ENCODE measurements around the gene SLC12A2. TPM values are rescaled to one million over a fixed set of nuclear protein-coding genes. Genes with fewer than 3 reads are reported as not detected.

The SLC12A2 gene
- polyA plus RNA-seq, 1 experiment = 4.8 TPM

- CTCF ChIA-PET = interaction anchor here (0.8 to 1.9 kb wide), 7 partner anchors 11 to 632 kb away, joined by 3 to 8 read pairs (median 3); no protein-coding TSS in a partner anchor
- POLR2A ChIA-PET = no interaction called here
- no peak for DNase-seq (ENCODE audit: low read depth)
- Histone ChIP-seq H3K4me3 (ENCODE audit: low read depth, low read length) (no peak overlapping the region), H3K36me3 (ENCODE audit: control insufficient read depth, insufficient read depth, low read length) (no peaks in the 10 kb centered on the region), H3K27me3 (ENCODE audit: control insufficient read depth, insufficient read depth, low read length) (no peaks in the 10 kb centered on the region)
- TF ChIP-seq CTCF (IDR thresholded peaks at IDR 0.05; ENCODE audit: insufficient read depth, low read depth, low read length) = no peak
These were observed 130.3 kb downstream of the SLC12A2 start for GRCh38 chr5:128213833-128214232.

GRCh38 chr5:128216285-128216684 lies 132.7 kb downstream of the SLC12A2 start:
- no peak for TF ChIP-seq CTCF (IDR thresholded peaks at IDR 0.05; ENCODE audit: insufficient read depth, low read depth, low read length)
- POLR2A ChIA-PET = no interaction called here
- no peak for DNase-seq (ENCODE audit: low read depth)
- CTCF ChIA-PET = no interaction called here
- Histone ChIP-seq H3K4me3 (ENCODE audit: low read depth, low read length) (no peak overlapping the region), H3K27me3 (ENCODE audit: control insufficient read depth, insufficient read depth, low read length) (no peaks in the 10 kb centered on the region), H3K36me3 (ENCODE audit: control insufficient read depth, insufficient read depth, low read length) (no peaks in the 10 kb centered on the region)

- ChIA-PET CTCF (interaction anchor here (0.9 kb wide), 1 partner anchor 265 kb away, joined by 3 read pairs; no protein-coding TSS in a partner anchor), POLR2A (no interaction called here)
- no peaks in the 10 kb centered on the region for H3K36me3 ChIP-seq (ENCODE audit: control insufficient read depth, insufficient read depth, low read length)
- no peaks in the 10 kb centered on the region for H3K27me3 ChIP-seq (ENCODE audit: control insufficient read depth, insufficient read depth, low read length)
- DNase-seq (ENCODE audit: low read depth) = peak; percentile 29
- no peak for TF ChIP-seq CTCF (IDR thresholded peaks at IDR 0.05; ENCODE audit: insufficient read depth, low read depth, low read length)
- H3K4me3 ChIP-seq (ENCODE audit: low read depth, low read length) = no peak overlapping the region
These were observed 133.4 kb downstream of the SLC12A2 start for GRCh38 chr5:128216860-128217531.

- no peak for TF ChIP-seq CTCF (IDR thresholded peaks at IDR 0.05; ENCODE audit: insufficient read depth, low read depth, low read length)
- CTCF ChIA-PET = no interaction called here
- H3K36me3 ChIP-seq (ENCODE audit: control insufficient read depth, insufficient read depth, low read length) = no peaks in the 10 kb centered on the region
- POLR2A ChIA-PET = no interaction called here
- DNase-seq (ENCODE audit: low read depth) = no peak
- no peak overlapping the region for H3K4me3 ChIP-seq (ENCODE audit: low read depth, low read length)
- H3K27me3 ChIP-seq (ENCODE audit: control insufficient read depth, insufficient read depth, low read length) = peaks cover 3% of the 10 kb centered on the region; the same call in 1 of the 2 replicates
These were observed 137.3 kb downstream of the SLC12A2 start for GRCh38 chr5:128220841-128221240.

GRCh38 chr5:128224336-128224735 lies 140.8 kb downstream of the SLC12A2 start:
- ChIA-PET POLR2A (no interaction called here), CTCF (interaction anchor here (0.6 to 1.2 kb wide), 2 partner anchors 12 to 116 kb away, joined by 3 read pairs; no protein-coding TSS in a partner anchor)
- Histone ChIP-seq H3K4me3 (ENCODE audit: low read depth, low read length) (no peak overlapping the region), H3K36me3 (ENCODE audit: control insufficient read depth, insufficient read depth, low read length) (no peaks in the 10 kb centered on the region), H3K27me3 (ENCODE audit: control insufficient read depth, insufficient read depth, low read length) (peaks cover 3% of the 10 kb centered on the region; the same call in 1 of the 2 replicates)
- no peak for DNase-seq (ENCODE audit: low read depth)
- no peak for TF ChIP-seq CTCF (IDR thresholded peaks at IDR 0.05; ENCODE audit: insufficient read depth, low read depth, low read length)

Data from BJ (cell line).